GM19025 (cell line): ENCODE measurements around the gene DKC1.

Experiments
- ATAC-seq: cut with Tn5 transposase; IDR thresholded peaks from one replicate; pipeline ENCODE4 v1.9.1; 2021; ENCODE audit warnings: mild to moderate bottlenecking, low read depth, moderate library complexity; ENCODE audit not compliant: unreplicated experiment

The DKC1 gene

GRCh38 chrX:154784149-154784995 lies 21.7 kb downstream of the DKC1 start:
- no peak for ATAC-seq

- ATAC-seq = no peak
Observed at GRCh38 chrX:154785716-154786115, 23.1 kb downstream of the DKC1 start.

- ATAC-seq = no peak
Observed at GRCh38 chrX:154791467-154791866, 28.8 kb downstream of the DKC1 start.

GRCh38 chrX:154791939-154792338 lies 29.3 kb downstream of the DKC1 start:
- ATAC-seq = no peak

GRCh38 chrX:154793084-154793795 lies 30.6 kb downstream of the DKC1 start:
- no peak for ATAC-seq

GRCh38 chrX:154795016-154795415 lies 32.4 kb downstream of the DKC1 start:
- ATAC-seq = no peak

DNA sequence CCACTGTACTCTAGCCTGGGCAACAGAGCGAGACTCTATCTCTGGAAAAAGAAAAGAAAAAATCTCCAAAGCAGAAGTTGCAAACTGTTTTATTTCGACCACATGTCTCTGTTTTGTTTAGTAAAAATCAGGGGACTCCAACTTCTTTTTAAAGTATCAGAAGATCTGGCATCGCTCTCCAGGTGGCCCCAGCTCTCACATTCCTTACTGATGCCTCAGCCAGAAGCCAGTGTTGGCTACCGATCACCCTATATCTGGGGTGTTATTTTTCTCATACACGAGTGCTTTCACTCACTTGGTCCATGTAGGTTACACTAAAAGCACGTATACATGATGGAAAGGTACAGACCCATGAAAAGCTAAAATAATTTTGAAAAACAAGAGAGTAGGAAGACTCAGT lies 34.3 kb downstream of the DKC1 start:
- ATAC-seq = no peak

DNA sequence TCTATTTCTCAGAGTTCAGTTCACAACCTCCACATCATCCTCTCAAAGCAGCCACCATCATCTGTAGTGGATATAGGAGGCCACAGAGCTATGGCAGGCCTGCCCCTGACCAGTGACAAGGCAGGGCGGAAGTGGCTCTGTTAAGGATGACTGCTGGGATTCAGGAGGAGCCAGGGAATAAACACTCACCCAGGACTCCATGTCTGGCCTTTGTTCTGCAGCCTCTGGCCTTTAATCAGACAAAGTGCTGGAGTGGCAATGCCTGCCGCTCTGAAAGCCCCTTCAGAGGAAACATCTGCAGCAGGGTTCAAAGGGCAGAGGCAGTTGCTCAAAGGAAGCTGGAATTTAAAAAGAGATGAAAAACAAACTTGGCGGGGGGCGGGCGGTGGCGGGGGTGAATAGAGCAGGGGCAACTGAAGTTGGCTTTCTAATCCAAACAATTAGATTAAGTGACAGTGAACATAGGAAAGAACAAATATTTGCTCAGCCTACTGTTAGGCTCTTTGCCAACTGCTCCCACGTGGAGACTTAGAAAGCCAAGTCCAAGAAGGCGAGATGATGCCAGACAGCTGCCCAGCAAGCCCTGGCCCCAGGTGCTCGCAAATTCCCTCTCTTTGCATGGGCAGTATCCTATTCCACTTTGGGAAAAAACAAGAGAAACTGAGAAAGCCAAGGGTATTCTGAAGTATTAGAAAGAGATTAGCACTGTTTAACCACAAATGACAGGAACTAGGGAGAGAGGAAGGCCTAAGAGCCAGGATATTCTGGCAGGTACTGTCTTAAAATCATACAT lies 37.1 kb downstream of the DKC1 start:
- no peak for ATAC-seq

GRCh38 chrX:154800478-154801210 lies 38.0 kb downstream of the DKC1 start:
- ATAC-seq = no peak

GRCh38 chrX:154802947-154803346 lies 40.3 kb downstream of the DKC1 start:
- ATAC-seq = no peak

DNA sequence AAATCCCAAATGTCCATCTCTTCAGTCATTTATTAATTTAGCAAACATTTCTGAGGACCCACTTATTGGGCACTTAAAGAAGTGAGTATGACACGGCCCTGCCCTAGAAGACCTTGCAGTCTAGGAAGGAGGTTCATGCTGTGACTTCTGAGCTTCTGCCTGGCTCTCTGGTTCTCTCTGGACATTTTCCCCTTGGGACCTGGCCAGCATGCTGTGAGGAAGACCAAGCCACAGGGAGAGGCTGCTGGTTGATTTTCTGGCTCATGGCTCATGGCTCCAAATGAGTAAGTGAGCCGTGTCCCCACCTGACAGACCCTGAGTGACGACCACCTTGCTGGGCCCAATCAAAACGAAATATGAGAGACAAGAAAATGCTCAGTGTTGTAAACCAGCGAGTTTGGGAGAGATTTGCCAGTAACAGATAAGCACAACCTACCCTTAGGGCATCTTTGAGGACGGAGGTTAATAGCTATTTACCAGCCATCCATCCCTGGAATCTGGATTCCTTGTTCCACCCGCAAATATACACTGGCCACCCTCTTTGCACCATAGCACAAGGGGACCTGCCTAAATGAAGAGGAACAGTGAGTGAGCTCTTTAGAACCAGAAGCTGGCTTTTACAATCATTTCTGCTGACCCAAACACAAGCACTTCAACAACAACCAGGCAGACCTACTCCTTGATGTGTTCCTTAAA lies 41.7 kb downstream of the DKC1 start:
- no peak for ATAC-seq

DNA sequence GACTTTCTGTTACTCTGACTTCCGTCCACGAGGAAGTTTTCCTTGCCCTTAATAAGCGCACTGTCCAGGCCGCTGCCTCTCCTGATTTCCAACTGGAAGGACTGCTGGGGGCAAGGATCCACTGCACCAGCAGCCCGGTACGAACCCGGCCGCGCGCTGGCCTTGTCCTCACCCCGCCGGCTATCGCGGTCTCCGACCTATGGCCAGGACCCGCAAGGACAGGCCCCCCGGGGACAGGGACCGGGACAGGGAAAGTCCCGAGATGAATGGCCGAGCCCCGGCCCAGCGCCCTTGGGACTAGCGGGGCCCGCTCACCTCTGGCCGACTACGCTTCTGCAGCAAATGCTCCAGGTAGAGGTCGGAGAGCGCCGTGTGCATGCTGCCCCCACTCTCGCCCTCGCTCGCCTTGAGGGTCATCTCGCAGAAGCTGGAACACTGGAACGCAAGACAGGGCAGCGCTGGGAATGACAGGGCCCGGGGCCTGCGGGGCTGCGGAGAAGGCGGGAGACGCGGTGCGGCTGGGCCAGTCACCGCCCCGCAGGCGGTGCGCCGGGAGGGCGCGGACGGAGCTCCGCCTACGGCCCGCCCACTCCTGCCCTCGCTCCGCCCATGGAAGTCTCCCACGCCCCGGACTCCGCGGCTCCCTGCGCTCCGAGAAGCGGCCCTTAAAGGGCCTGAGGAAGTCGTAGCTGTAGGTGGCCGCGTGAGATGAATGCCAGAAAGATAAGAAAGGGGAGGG lies 42.5 kb downstream of the DKC1 start, which contains the start of gene MPP1:
TSS of gene MPP1 (minus strand) at position 529 of the 739 bp plus-strand sequence. CDS start at position 417, 112 bp downstream.
- peak; percentile 99 for ATAC-seq

- no peak for ATAC-seq
Observed at GRCh38 chrX:154805696-154806091, 43.0 kb downstream of the DKC1 start.

DNA sequence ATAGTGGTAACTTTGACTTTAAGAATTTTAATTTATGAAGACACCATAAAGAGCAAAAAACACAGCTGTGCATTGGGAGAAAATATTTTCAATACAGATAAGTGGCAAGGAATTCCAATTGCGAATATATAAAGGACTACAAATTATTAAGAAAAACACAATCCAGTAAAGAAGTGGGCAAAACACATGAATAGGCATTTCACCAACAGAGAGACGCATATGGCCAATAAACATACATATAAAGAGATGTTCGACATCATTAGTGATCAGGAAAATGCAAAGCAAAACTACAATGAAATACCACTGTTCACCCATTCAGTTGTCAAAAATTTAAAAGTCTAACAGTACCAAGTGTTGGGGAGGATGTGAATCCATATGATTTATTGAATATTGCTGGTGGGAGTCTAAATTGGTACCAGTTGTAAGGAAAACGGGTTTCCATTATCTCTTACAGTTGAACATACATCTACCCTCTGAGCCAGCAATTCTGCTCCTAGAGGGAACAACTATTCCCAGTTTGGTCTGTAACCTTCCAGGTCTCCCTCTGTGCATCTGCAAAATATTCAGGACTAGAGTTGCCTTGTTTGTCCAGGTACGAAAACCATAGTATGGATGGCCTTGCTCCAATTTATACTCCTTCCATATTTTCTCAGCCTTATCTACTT lies 44.3 kb downstream of the DKC1 start:
- ATAC-seq = no peak

GRCh38 chrX:154809939-154810665 lies 47.4 kb downstream of the DKC1 start:
- ATAC-seq = no peak

DNA sequence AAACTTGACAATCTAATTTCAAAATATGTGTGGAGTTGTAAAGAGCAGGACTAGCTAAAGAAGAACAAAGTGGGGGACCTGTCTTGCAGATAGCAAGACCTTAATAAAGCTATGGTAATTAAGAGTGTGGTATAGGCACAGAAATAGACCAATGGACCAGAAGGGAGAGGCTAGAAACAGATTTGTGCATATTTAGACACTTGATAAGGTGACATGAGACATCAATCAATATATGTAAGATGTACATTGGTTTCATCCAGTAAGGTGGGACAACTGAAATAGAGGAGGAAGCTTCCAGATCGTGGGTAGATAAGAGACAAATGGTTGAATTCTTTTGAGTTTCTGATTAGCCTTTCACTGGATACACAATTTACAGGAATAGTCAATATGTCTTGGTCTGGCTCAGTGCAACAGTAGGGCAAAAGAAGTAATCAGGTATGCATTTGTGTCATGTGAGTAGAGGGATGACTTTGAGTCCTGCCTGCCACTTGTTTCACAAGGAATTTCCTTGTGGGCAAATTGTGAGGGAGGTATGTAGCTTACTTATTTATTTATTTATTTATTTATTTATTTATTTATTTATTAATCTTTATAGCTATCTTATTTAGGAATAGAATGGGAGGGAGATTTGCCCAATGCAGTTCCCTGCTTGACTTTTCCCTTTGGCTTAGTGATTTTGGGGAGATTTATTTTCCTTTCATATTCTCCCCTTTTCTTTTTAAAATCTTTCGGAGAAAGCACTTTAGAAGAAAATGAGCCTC lies 49.9 kb downstream of the DKC1 start:
- no peak for ATAC-seq

GRCh38 chrX:154813801-154814200 lies 51.1 kb downstream of the DKC1 start:
- no peak for ATAC-seq
